ENCODE data around the gene TAB2. TPM values are rescaled to one million over a fixed set of nuclear protein-coding genes. Genes with fewer than 3 reads are reported as not detected.

The TAB2 gene
- polyA plus RNA-seq, 2 of the 4 experiments (the other 2 are of a cell fraction): 23.0 to 49.0 TPM

DNA sequence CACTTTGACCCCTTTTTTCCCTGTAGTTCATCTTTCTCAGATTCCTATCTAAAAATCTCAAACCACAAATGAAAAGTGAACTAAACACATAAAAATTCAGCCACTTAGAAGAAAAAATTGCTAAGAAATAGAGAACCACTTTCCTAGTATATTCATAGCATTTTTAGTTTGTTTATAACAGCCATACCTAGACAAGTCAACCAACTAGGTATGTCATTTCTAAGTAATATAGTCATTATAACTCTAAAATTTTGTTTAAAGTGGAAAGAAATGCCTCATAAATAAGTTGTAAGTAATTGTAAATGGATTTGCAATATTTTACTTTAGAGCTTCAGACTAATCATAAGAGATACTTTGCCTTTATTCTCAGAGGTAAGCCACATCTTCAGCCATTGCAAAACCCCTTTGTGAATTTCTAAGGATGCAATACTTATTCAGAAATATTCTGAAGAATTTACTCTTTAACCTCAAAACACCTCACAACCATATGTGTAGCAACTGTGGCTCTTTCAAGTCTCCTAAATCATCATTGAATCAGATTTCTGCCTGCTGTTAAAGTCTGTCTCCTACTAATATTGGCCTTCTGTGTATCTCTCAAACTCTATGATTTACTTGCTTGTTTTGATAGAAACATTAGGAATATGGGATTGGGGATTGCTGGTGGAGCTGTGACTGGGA lies 75.6 kb downstream of the TAB2 start (continued):
- TF ChIP-seq RNF2 (IDR thresholded peaks at IDR 0.05; ENCODE audit: borderline replicate concordance, low read depth) (no peak), HOXA7 (CRISPR knock-in tag; IDR thresholded peaks at IDR 0.05) (no peak), HOXB13 (CRISPR knock-in tag; IDR thresholded peaks at IDR 0.05; ENCODE audit: low read depth) (no peak)

DNA sequence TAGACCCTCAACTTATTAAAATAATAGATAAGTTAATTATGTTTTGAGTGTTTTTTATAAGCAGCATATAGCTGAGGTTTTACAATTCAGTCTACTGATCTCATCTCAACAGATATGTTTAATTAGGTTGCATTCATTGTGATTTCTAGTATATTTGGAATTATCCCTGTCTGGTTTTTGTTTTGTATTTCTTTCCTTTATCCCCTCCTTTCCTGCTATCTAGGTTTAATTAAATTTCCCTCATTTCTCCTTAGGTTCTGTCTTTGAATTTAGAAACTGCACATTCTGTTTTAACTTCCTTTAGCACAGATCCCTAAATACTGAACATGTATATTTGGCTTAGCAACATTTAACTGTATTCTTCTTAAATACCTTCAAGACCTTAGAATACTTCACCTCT lies 77.7 kb downstream of the TAB2 start:
- ATAC-seq (no peak), FAIRE-seq (no peak), DNase-seq (ENCODE audit: low read depth in 1 of 2, low spot score in 1 of 2) (no peak)
- no peak for TF ChIP-seq POLR2A (IDR thresholded peaks at IDR 0.05; ENCODE audit: low read length)
- TF ChIP-seq FOXS1 (CRISPR knock-in tag; IDR thresholded peaks at IDR 0.05): no peak
- no peak for TF ChIP-seq ZNF302 (CRISPR knock-in tag; IDR thresholded peaks at IDR 0.05)
- TF ChIP-seq HOXB5 (CRISPR knock-in tag; IDR thresholded peaks at IDR 0.05): no peak
- TF ChIP-seq KDM1A (IDR thresholded peaks at IDR 0.05; ENCODE audit: low read depth): no peak
- TF ChIP-seq HDAC2 (IDR thresholded peaks at IDR 0.05): no peak
- TF ChIP-seq MAFK (IDR thresholded peaks at IDR 0.05; ENCODE audit: partially characterized antibody): no peak
- TF ChIP-seq, protein P1, sequence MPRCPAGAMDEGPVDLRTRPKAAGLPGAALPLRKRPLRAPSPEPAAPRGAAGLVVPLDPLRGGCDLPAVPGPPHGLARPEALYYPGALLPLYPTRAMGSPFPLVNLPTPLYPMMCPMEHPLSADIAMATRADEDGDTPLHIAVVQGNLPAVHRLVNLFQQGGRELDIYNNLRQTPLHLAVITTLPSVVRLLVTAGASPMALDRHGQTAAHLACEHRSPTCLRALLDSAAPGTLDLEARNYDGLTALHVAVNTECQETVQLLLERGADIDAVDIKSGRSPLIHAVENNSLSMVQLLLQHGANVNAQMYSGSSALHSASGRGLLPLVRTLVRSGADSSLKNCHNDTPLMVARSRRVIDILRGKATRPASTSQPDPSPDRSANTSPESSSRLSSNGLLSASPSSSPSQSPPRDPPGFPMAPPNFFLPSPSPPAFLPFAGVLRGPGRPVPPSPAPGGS (IDR thresholded peaks at IDR 0.05): no peak
- Histone ChIP-seq H3K27ac (no peak overlapping the region), H3K9me3 (no peaks in the 10 kb centered on the region), H3K4me2 (no peak overlapping the region), H3K4me3 (no peak overlapping the region), H3K4me1 (peaks cover 4% of the 10 kb centered on the region; the same call in 1 of the 3 replicates)
- POLR2A ChIA-PET: no interaction called here
- CTCF ChIA-PET: no interaction called here

DNA sequence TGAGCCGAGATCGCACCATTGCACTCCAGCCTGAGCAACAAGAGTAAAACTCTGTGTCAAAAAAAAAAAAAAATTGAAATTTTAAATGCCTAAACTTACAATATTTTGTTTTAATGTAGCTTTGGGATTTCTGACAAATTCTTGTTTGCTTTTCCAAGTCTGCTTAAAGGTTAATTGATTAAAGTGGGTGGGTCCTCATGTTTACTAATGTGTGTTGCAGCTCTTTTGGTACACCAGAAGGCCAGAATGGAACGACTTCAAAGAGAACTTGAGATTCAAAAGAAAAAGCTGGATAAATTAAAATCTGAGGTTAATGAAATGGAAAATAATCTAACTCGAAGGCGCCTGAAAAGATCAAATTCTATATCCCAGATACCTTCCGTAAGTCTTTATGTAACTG lies 79.9 kb downstream of the TAB2 start:
- Histone ChIP-seq H3K27ac (no peak overlapping the region), H3K4me2 (no peak overlapping the region), H3K9me3 (no peaks in the 10 kb centered on the region), H3K4me3 (no peak overlapping the region), H3K4me1 (peaks cover 4% of the 10 kb centered on the region; the same call in 1 of the 3 replicates)
- ChIA-PET POLR2A (no interaction called here), CTCF (interaction anchor here (1.5 kb wide), 1 partner anchor 35 kb away, joined by 6 read pairs; no protein-coding TSS in a partner anchor)
- no peak for DNase-seq (ENCODE audit: low read depth in 1 of 2, low spot score in 1 of 2)
- TF ChIP-seq REST (IDR thresholded peaks at IDR 0.05) (no peak), MAZ (IDR thresholded peaks at IDR 0.05; ENCODE audit: borderline replicate concordance, low read depth, low read length) (no peak), KDM1A (IDR thresholded peaks at IDR 0.05; ENCODE audit: low read depth) (no peak), TP53 (CRISPR knock-in tag; IDR thresholded peaks at IDR 0.05) (no peak), CEBPB (IDR thresholded peaks at IDR 0.05) (no peak), ELK1 (IDR thresholded peaks at IDR 0.05; ENCODE audit: low read depth, low read length) (no peak), JUNB (IDR thresholded peaks at IDR 0.05) (no peak), FOXS1 (CRISPR knock-in tag; IDR thresholded peaks at IDR 0.05) (no peak), HEYL (CRISPR knock-in tag; IDR thresholded peaks at IDR 0.05) (no peak), HOXA7 (CRISPR knock-in tag; IDR thresholded peaks at IDR 0.05) (no peak)
- TF ChIP-seq, protein P2, sequence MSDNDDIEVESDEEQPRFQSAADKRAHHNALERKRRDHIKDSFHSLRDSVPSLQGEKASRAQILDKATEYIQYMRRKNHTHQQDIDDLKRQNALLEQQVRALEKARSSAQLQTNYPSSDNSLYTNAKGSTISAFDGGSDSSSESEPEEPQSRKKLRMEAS (IDR thresholded peaks at IDR 0.05): no peak
- no peak for FAIRE-seq
- 94% methylated on average over 6 of the region's 6 CpGs for WGBS (ENCODE audit: missing lambda C conversion rate)
- no peak for ATAC-seq
